SK-N-SH (cell line): Measurements from ENCODE around the gene PITHD1. TPM values are rescaled to one million over a fixed set of nuclear protein-coding genes. Genes with fewer than 3 reads are reported as not detected.

Experiments used
- CTCF ChIA-PET: fragments of 300-600, 350-600 bp; formaldehyde crosslinking; extraction: SDS; loops from one replicate; lab custom pipeline; 2021; lab: Yijun Ruan, JAX
- POLR2A ChIA-PET: fragments of 350-600 bp; sonication (Branson Sonifier 250); formaldehyde crosslinking; extraction: SDS; loops from one replicate; lab custom pipeline; 2020; ENCODE audit warnings: antibody characterized with exemption, inconsistent platforms; lab: Yijun Ruan, JAX
- DNase-seq: peaks from one replicate; pipeline ENCODE4 v3.0.0; 2012
- H2AFZ ChIP-seq: fragments of 200-600 bp; sonication (generic); 2 replicates; pipeline ENCODE4 v1.8.1; 2016; ENCODE audit warnings: antibody characterized with exemption, mild to moderate bottlenecking, low read depth
- H3F3A ChIP-seq: fragments of 200-600 bp; sonication (generic); replicated peaks from 2 replicates; pipeline ENCODE3; 2016; ENCODE audit warnings: antibody characterized with exemption, mild to moderate bottlenecking; ENCODE audit not compliant: insufficient read depth
- H3K27ac ChIP-seq, 2 experiments: fragments of 200-500 bp in 1 of 2; fragments of 200-600 bp in 1 of 2; sonication (Bioruptor generic) in 1 of 2; sonication (generic), shearing (Covaris generic) in 1 of 2; 2 replicates each; pipeline versions ENCODE4 v1.5.1 to v1.6.1; 2014 to 2016; ENCODE audit warnings: low read depth in 2 of 2, inconsistent platforms in 1 of 2, low read length in 1 of 2, mild to moderate bottlenecking in 1 of 2, mixed read lengths in 1 of 2
- H3K27me3 ChIP-seq: fragments of 200-600 bp; sonication (generic), shearing (Covaris generic); 2 replicates; pipeline ENCODE4 v1.6.1; 2016; ENCODE audit warnings: mixed run types; ENCODE audit not compliant: insufficient read depth
- H3K36me3 ChIP-seq, 2 experiments: fragments of 200-500 bp in 1 of 2; fragments of 200-600 bp in 1 of 2; sonication (Bioruptor generic) in 1 of 2; sonication (generic) in 1 of 2; replicated peaks in 1 of 2; 2 replicates each; pipeline versions ENCODE3 to v1.5.1; 2014 to 2016; ENCODE audit warnings: low read length in 1 of 2, mild to moderate bottlenecking in 1 of 2; ENCODE audit not compliant: insufficient read depth in 2 of 2, control insufficient read depth in 1 of 2
- H3K4me1 ChIP-seq, 2 experiments: fragments of 200-500 bp in 1 of 2; fragments of 200-600 bp in 1 of 2; sonication (Bioruptor generic) in 1 of 2; sonication (generic), shearing (Covaris generic) in 1 of 2; 2 replicates each; pipeline versions ENCODE4 v1.5.1 to v1.6.1; 2014 to 2016; ENCODE audit warnings: low read depth in 1 of 2, low read length in 1 of 2, mixed run types in 1 of 2; ENCODE audit not compliant: insufficient read depth in 2 of 2, control insufficient read depth in 1 of 2
- H3K4me2 ChIP-seq: fragments of 200-600 bp; sonication (generic), shearing (Covaris generic); 2 replicates; pipeline ENCODE4 v1.6.1; 2017; ENCODE audit warnings: mixed run types
- H3K4me3 ChIP-seq, 2 experiments: fragments of 200-500 bp in 1 of 2; fragments of 200-600 bp in 1 of 2; sonication (Bioruptor generic) in 1 of 2; sonication (generic), shearing (Covaris generic) in 1 of 2; 2 replicates each; pipeline versions ENCODE4 v1.5.1 to v1.8.1; 2014 to 2016; ENCODE audit warnings: low read depth in 2 of 2, inconsistent platforms in 1 of 2, low read length in 1 of 2, mild to moderate bottlenecking in 1 of 2, mixed read lengths in 1 of 2, moderate library complexity in 1 of 2
- H3K79me2 ChIP-seq: fragments of 200-600 bp; sonication (generic); 2 replicates; pipeline ENCODE4 v1.8.1; 2017; ENCODE audit warnings: mild to moderate bottlenecking; ENCODE audit not compliant: insufficient read depth
- H3K9ac ChIP-seq: fragments of 200-600 bp; sonication (generic); 2 replicates; pipeline ENCODE4 v1.6.1; 2017; ENCODE audit warnings: mixed run types
- H3K9me2 ChIP-seq: fragments of 200-600 bp; sonication (generic); 2 replicates; pipeline ENCODE4 v1.6.1; 2017; ENCODE audit warnings: mixed run types
- H3K9me3 ChIP-seq: fragments of 200-600 bp; sonication (generic); 2 replicates; pipeline ENCODE4 v1.6.1; 2017; ENCODE audit warnings: mixed run types, mild to moderate bottlenecking, moderate library complexity
- H4K20me1 ChIP-seq: fragments of 200-600 bp; sonication (generic); 2 replicates; pipeline ENCODE4 v1.6.1; 2017; ENCODE audit warnings: mild to moderate bottlenecking, mixed run types; ENCODE audit not compliant: insufficient read depth
- CHD2 ChIP-seq: fragments of 150-350 bp; IDR thresholded peaks from 2 replicates; pipeline ENCODE4 v1.6.1; 2018; ENCODE audit warnings: low read length; ENCODE audit not compliant: partially characterized antibody
- ELF1 ChIP-seq: IDR thresholded peaks from 2 replicates; pipeline ENCODE4 v1.4.0; 2012
- EP300 ChIP-seq, 2 experiments: IDR thresholded peaks; 2 replicates each; pipeline versions ENCODE4 v1.4.0 to v1.6.1; 2012; ENCODE audit warnings: borderline replicate concordance in 1 of 2, low read depth in 1 of 2, low read length in 1 of 2
- FOSL2 ChIP-seq: IDR thresholded peaks from 2 replicates; pipeline ENCODE4 v1.4.0; 2012; ENCODE audit warnings: low read depth, mild to moderate bottlenecking, moderate library complexity, borderline replicate concordance
- FOXM1 ChIP-seq: IDR thresholded peaks from 2 replicates; pipeline ENCODE4 v1.4.0; 2012; ENCODE audit warnings: low read depth, mild to moderate bottlenecking
- GABPA ChIP-seq: IDR thresholded peaks from 2 replicates; pipeline ENCODE4 v1.4.0; 2012; ENCODE audit warnings: low read depth, mild to moderate bottlenecking
- GATA2 ChIP-seq: sonication (generic); formaldehyde crosslinking; IDR thresholded peaks from 2 replicates; pipeline ENCODE4 v1.5.0; 2020; ENCODE audit warnings: mild to moderate bottlenecking, missing genetic modification reagents
- MEF2A ChIP-seq: IDR thresholded peaks from 2 replicates; pipeline ENCODE4 v1.4.0; 2012; ENCODE audit warnings: low read depth, borderline replicate concordance
- MXI1 ChIP-seq: IDR thresholded peaks from 2 replicates; pipeline ENCODE4 v1.6.1; 2012; ENCODE audit warnings: mild to moderate bottlenecking, low read depth, low read length, improper control_type of control experiment
- NRF1 ChIP-seq: IDR thresholded peaks from 2 replicates; pipeline ENCODE4 v1.6.1; 2012; ENCODE audit warnings: low read depth, mild to moderate bottlenecking, low read length
- POLR2AphosphoS5 ChIP-seq: IDR thresholded peaks from 2 replicates; pipeline ENCODE4 v1.6.1; 2012; ENCODE audit warnings: low read depth, low read length
- RFX5 ChIP-seq: IDR thresholded peaks from 2 replicates; pipeline ENCODE4 v1.6.1; 2012; ENCODE audit warnings: mild to moderate bottlenecking, improper control_type of control experiment, low read length
- TAF1 ChIP-seq: IDR thresholded peaks from 2 replicates; pipeline ENCODE4 v1.6.1; 2012; ENCODE audit warnings: low read depth, mild to moderate bottlenecking, low read length, moderate library complexity, borderline replicate concordance
- TCF12 ChIP-seq: IDR thresholded peaks from 2 replicates; pipeline ENCODE4 v1.4.0; 2012
- YY1 ChIP-seq: IDR thresholded peaks from 2 replicates; pipeline ENCODE4 v1.4.0; 2012; ENCODE audit warnings: low read depth, mild to moderate bottlenecking
- WGBS: methylation state at CpG from one replicate; pipeline ENCODE4 v1.1.6; 2017; ENCODE audit warnings: low lambda C conversion rate; 5-methylcytosine and 5-hydroxymethylcytosine counted together
- polyA plus RNA-seq, 3 experiments: library from polyadenylated mRNA; depleted of rRNA; stranded (reverse); fragments of >200 nt; gene quantifications; 2 replicates each; pipeline ENCODE4 v1.2.3, GENCODE V29; 2012
- TF ChIP-seq, protein P1 (sequence below): IDR thresholded peaks from 2 replicates; pipeline ENCODE4 v1.4.0; 2012; ENCODE audit warnings: low read depth
- TF ChIP-seq, protein P2 (sequence below): fragments of 150-350 bp; IDR thresholded peaks from 2 replicates; pipeline ENCODE4 v1.6.1; 2017; ENCODE audit warnings: antibody characterized with exemption, low read length, low read depth, borderline replicate concordance
- TF ChIP-seq, protein P3 (sequence below): IDR thresholded peaks from 2 replicates; pipeline ENCODE4 v1.4.0; 2012; ENCODE audit warnings: low read depth, borderline replicate concordance
- TF ChIP-seq, protein P4 (sequence below): IDR thresholded peaks from 2 replicates; pipeline ENCODE4 v1.6.1; 2012; ENCODE audit warnings: mild to moderate bottlenecking, low read depth, low read length, moderate library complexity
- TF ChIP-seq, protein P5 (sequence below): IDR thresholded peaks from 2 replicates; pipeline ENCODE4; 2012

The PITHD1 gene
- polyA plus RNA-seq, 1 of the 3 experiments (the other 2 are of a cell fraction) = 36.3 TPM

DNA sequence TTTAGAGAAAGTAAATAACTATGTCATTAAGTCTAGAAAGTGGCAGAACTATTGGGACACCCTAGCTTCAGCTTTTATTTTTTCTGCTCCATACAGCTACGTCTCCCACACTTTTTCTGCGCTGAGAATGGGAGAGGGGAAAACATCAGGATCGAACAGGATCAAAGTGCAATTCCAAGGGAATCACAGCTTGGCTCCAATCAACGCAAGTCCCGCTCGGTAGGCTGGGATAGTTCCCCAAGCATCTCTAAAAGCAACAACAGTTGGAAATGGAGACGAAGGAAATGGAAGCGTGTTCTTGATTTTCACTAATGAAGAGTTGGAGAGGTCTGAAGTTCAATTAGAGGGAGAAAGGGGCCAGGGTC, 46.5 kb downstream of the PITHD1 start:
- peak overlapping the region; percentile 92 for H2AFZ ChIP-seq
- H3K79me2 ChIP-seq = peaks cover 17% of the 10 kb centered on the region; the same call in 1 of the 2 replicates
- peak overlapping the region; percentile 90 for H3K4me2 ChIP-seq
- H3K4me3 ChIP-seq = peak overlapping the region; percentile 84 to 95
- H4K20me1 ChIP-seq = no peaks in the 10 kb centered on the region
- H3K27me3 ChIP-seq = no peaks in the 10 kb centered on the region
- 4% methylated on average over 8 of the region's 8 CpGs for WGBS
- H3K9me2 ChIP-seq = no peaks in the 10 kb centered on the region
- TF ChIP-seq FOXM1 = no peak
- TF ChIP-seq, protein P1, sequence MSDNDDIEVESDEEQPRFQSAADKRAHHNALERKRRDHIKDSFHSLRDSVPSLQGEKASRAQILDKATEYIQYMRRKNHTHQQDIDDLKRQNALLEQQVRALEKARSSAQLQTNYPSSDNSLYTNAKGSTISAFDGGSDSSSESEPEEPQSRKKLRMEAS = no peak
- no peak for TF ChIP-seq ELF1
- TF ChIP-seq, protein P2, sequence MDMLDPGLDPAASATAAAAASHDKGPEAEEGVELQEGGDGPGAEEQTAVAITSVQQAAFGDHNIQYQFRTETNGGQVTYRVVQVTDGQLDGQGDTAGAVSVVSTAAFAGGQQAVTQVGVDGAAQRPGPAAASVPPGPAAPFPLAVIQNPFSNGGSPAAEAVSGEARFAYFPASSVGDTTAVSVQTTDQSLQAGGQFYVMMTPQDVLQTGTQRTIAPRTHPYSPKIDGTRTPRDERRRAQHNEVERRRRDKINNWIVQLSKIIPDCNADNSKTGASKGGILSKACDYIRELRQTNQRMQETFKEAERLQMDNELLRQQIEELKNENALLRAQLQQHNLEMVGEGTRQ = no peak
- TF ChIP-seq MEF2A = no peak
- TF ChIP-seq FOSL2 = no peak
- TF ChIP-seq RFX5 = no peak
- TF ChIP-seq, all 33 proteins: peak for 0
- no peaks in the 10 kb centered on the region for H3K36me3 ChIP-seq
- H3K4me1 ChIP-seq = peaks cover 2 to 8% of the 10 kb centered on the region in 2 experiments; a peak in 2 of 4 replicates
- no peaks in the 10 kb centered on the region for H3K9me3 ChIP-seq
- ChIA-PET CTCF (interaction anchor here (1.0 to 3.1 kb wide), 9 partner anchors 8 to 204 kb away, joined by 3 to 17 read pairs (median 4); partner anchors contain the start of gene FUCA1), POLR2A (interaction anchor here (0.6 to 1.6 kb wide), 8 partner anchors 19 to 92 kb away, joined by 3 to 7 read pairs (median 4); partner anchors contain the start of genes ELOA and GALE)
- no peak for DNase-seq
- peak overlapping the region; percentile 82 to 85 for H3K27ac ChIP-seq
- H3K9ac ChIP-seq = peak overlapping the region; percentile 97
- H3F3A ChIP-seq = no peaks in the 10 kb centered on the region

DNA sequence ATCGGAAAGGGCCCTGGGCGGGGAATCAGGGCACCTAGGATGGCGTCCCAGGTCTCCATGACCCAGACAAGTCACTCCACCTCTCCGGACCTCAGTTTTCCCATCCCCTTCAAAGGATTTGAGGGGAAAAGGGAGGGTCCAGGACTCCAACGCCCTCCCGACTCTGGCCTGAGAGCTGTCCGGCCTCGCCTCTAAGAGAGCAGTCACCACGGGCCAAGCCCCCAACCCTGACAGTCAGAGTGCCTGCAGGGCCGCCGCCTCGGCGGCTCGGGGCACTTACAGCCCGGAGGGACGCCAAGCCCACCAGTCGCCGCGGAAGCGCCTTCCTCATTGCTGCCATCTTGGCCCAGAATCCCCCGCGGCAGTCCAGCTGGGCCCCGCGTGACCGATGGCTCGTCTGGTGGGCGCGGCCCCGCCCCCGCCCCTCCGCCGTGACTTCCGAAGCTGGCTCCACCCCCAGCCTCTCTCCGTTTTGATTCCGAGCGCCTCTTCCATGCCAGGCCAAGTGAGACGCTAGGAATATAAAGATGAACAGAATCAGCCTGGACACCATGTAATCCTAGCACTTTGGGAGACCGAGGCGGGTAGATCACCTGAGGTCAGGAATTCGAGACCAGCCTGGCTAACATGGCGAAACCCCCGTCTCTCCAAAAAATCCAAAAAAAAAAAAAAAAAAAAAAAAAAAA, 47.0 kb downstream of the PITHD1 start, which contains the start of gene HMGCL:
Gene HMGCL (minus strand): TSS at position 354 of the 686 bp plus-strand sequence. CDS start 14 bp downstream, at position 340.
- ChIA-PET CTCF (interaction anchor here (1.1 to 3.1 kb wide), 7 partner anchors 9 to 92 kb away, joined by 3 to 17 read pairs (median 4); partner anchors contain the start of gene FUCA1), POLR2A (interaction anchor here (0.6 to 1.6 kb wide), 12 partner anchors 9 to 91 kb away, joined by 3 to 7 read pairs (median 4); partner anchors contain the start of genes ELOA, GALE and PITHD1)
- peaks cover 2 to 8% of the 10 kb centered on the region in 2 experiments; a peak in 2 of 4 replicates for H3K4me1 ChIP-seq
- no peaks in the 10 kb centered on the region for H3K36me3 ChIP-seq
- peak; percentile 96 for DNase-seq
- peak within 1 kb of the TSS; percentile 82 to 85 for H3K27ac ChIP-seq
- peak within 1 kb of the TSS; percentile 97 for H3K9ac ChIP-seq
- H3K9me2 ChIP-seq = no peaks in the 10 kb centered on the region
- under 1% methylated on average over 35 of the region's 42 CpGs for WGBS
- peaks cover 17% of the 10 kb centered on the region; the same call in 1 of the 2 replicates for H3K79me2 ChIP-seq
- H4K20me1 ChIP-seq = no peaks in the 10 kb centered on the region
- peak within 1 kb of the TSS; percentile 84 to 95 for H3K4me3 ChIP-seq
- peak within 1 kb of the TSS; percentile 92 for H2AFZ ChIP-seq
- H3K27me3 ChIP-seq = no peaks in the 10 kb centered on the region
- peak within 1 kb of the TSS; percentile 90 for H3K4me2 ChIP-seq
- no peaks in the 10 kb centered on the region for H3F3A ChIP-seq
- H3K9me3 ChIP-seq = no peaks in the 10 kb centered on the region
- TF ChIP-seq POLR2AphosphoS5 (peak; percentile 97), GABPA (no peak; the same call in 1 of the 2 replicates), TCF12 (peak; percentile 55), CHD2 (peak; percentile 78), EP300 (IDR thresholded peaks at IDR 0.05; ENCODE audit: borderline replicate concordance in 1 of 2, low read depth in 1 of 2, low read length in 1 of 2) (0 out of 4 replicates have a peak, but pooled peaks of 1 of the 2 experiments have one; percentile 6), MXI1 (peak; percentile 62; the same call in 1 of the 2 replicates), TAF1 (peak; percentile 98), ELF1 (peak; percentile 80), GATA2 (CRISPR knock-in tag) (no peak), YY1 (peak; percentile 96), NRF1 (no peak)
- TF ChIP-seq, protein P3, sequence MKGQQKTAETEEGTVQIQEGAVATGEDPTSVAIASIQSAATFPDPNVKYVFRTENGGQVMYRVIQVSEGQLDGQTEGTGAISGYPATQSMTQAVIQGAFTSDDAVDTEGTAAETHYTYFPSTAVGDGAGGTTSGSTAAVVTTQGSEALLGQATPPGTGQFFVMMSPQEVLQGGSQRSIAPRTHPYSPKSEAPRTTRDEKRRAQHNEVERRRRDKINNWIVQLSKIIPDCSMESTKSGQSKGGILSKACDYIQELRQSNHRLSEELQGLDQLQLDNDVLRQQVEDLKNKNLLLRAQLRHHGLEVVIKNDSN = peak; percentile 94
- TF ChIP-seq, protein P4, sequence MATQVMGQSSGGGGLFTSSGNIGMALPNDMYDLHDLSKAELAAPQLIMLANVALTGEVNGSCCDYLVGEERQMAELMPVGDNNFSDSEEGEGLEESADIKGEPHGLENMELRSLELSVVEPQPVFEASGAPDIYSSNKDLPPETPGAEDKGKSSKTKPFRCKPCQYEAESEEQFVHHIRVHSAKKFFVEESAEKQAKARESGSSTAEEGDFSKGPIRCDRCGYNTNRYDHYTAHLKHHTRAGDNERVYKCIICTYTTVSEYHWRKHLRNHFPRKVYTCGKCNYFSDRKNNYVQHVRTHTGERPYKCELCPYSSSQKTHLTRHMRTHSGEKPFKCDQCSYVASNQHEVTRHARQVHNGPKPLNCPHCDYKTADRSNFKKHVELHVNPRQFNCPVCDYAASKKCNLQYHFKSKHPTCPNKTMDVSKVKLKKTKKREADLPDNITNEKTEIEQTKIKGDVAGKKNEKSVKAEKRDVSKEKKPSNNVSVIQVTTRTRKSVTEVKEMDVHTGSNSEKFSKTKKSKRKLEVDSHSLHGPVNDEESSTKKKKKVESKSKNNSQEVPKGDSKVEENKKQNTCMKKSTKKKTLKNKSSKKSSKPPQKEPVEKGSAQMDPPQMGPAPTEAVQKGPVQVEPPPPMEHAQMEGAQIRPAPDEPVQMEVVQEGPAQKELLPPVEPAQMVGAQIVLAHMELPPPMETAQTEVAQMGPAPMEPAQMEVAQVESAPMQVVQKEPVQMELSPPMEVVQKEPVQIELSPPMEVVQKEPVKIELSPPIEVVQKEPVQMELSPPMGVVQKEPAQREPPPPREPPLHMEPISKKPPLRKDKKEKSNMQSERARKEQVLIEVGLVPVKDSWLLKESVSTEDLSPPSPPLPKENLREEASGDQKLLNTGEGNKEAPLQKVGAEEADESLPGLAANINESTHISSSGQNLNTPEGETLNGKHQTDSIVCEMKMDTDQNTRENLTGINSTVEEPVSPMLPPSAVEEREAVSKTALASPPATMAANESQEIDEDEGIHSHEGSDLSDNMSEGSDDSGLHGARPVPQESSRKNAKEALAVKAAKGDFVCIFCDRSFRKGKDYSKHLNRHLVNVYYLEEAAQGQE = peak; percentile 74
- TF ChIP-seq, protein P5, sequence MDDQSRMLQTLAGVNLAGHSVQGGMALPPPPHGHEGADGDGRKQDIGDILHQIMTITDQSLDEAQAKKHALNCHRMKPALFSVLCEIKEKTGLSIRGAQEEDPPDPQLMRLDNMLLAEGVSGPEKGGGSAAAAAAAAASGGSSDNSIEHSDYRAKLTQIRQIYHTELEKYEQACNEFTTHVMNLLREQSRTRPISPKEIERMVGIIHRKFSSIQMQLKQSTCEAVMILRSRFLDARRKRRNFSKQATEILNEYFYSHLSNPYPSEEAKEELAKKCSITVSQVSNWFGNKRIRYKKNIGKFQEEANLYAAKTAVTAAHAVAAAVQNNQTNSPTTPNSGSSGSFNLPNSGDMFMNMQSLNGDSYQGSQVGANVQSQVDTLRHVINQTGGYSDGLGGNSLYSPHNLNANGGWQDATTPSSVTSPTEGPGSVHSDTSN = peak; percentile 76
